CD8-positive, alpha-beta memory T cell (primary cell): Measurements from ENCODE around the gene VPS11. TPM values are rescaled to one million over a fixed set of nuclear protein-coding genes. Genes with fewer than 3 reads are reported as not detected.
"Not testable (repeated sequence)": the region's sequence is repeated elsewhere in the genome, so short reads cannot be mapped to it uniquely, and the experiment has no call there.

ENCODE experiments used
- CTCF ChIA-PET: fragments of 350-600 bp; sonication (Branson Sonifier 250); formaldehyde crosslinking; loops from one replicate; lab custom pipeline; 2021; ENCODE audit warnings: antibody characterized with exemption; lab: Charles Lee
- POLR2A ChIA-PET: fragments of 350-600 bp; sonication (Branson Sonifier 250); formaldehyde crosslinking; loops from one replicate; lab custom pipeline; 2021; ENCODE audit warnings: antibody characterized with exemption; lab: Charles Lee
- DNase-seq, 5 donors: peaks; one replicate each; pipeline versions ENCODE4 v3.0.0 to v3.0.0-alpha.2; 2020 to 2022; ENCODE audit warnings: mixed read lengths in 1 of 5
- H3K27ac ChIP-seq: one replicate; pipeline ENCODE4 v1.7.0; 2013; ENCODE audit warnings: low read depth, mild to moderate bottlenecking, low read length, moderate library complexity
- H3K27me3 ChIP-seq: 2 replicates; pipeline ENCODE4 v1.7.0; 2013; ENCODE audit warnings: low read length, mild to moderate bottlenecking; ENCODE audit not compliant: insufficient read depth, poor library complexity, severe bottlenecking
- H3K36me3 ChIP-seq: 2 replicates; pipeline ENCODE4 v1.7.0; 2013; ENCODE audit warnings: mild to moderate bottlenecking, low read length, moderate library complexity; ENCODE audit not compliant: insufficient read depth
- H3K4me1 ChIP-seq: 2 replicates; pipeline ENCODE4 v1.7.0; 2013; ENCODE audit warnings: mild to moderate bottlenecking, low read length, moderate library complexity; ENCODE audit not compliant: insufficient read depth
- H3K4me3 ChIP-seq: 2 replicates; pipeline ENCODE4 v1.7.0; 2013; ENCODE audit warnings: mild to moderate bottlenecking, low read length
- H3K9me3 ChIP-seq: 2 replicates; pipeline ENCODE4 v1.7.0; 2013; ENCODE audit warnings: mild to moderate bottlenecking, low read length
- H3K27ac Mint-ChIP-seq, 8 donors: one replicate each; pipeline ENCODE4 v1.8.0; 2020 to 2021; ENCODE audit warnings: mixed read lengths in 8 of 8, mild to moderate bottlenecking in 6 of 8, inconsistent platforms in 3 of 8, moderate library complexity in 3 of 8
- H3K27me3 Mint-ChIP-seq, 2 donors: one replicate each; pipeline ENCODE4 v1.8.0; 2020 to 2021; ENCODE audit warnings: mixed read lengths in 2 of 2, mild to moderate bottlenecking in 1 of 2, moderate library complexity in 1 of 2
- H3K36me3 Mint-ChIP-seq, 3 donors: one replicate each; pipeline ENCODE4 v1.8.0; 2020 to 2021; ENCODE audit warnings: mixed read lengths in 3 of 3, inconsistent platforms in 1 of 3, mild to moderate bottlenecking in 1 of 3
- H3K4me1 Mint-ChIP-seq, 3 donors: one replicate each; pipeline ENCODE4 v1.8.0; 2020 to 2021; ENCODE audit warnings: mixed read lengths in 3 of 3, inconsistent platforms in 1 of 3, mild to moderate bottlenecking in 1 of 3
- H3K4me3 Mint-ChIP-seq, 7 donors: one replicate each; pipeline ENCODE4 v1.8.0; 2020 to 2021; ENCODE audit warnings: mixed read lengths in 7 of 7, mild to moderate bottlenecking in 6 of 7, moderate library complexity in 4 of 7, inconsistent platforms in 2 of 7
- H3K9me3 Mint-ChIP-seq, 5 donors: one replicate each; pipeline ENCODE4 v1.8.0; 2020 to 2022; ENCODE audit warnings: mixed read lengths in 5 of 5, mild to moderate bottlenecking in 3 of 5, moderate library complexity in 2 of 5, inconsistent platforms in 1 of 5
- polyA plus RNA-seq: library from polyadenylated mRNA; unstranded; fragments of 300-500 nt; fragmentation: Illumina TruSeq; gene quantifications from one replicate; pipeline ENCODE4 v1.2.3, GENCODE V29; 2021
- total RNA-seq, 2 experiments: library from RNA; stranded (reverse); gene quantifications; one replicate each; pipeline ENCODE4 v1.2.3, GENCODE V29; 2021

Gene VPS11
- total and polyA plus RNA-seq, 3 experiments from 2014 or later: 25.3 to 51.5 (median 26.0) TPM

DNA sequence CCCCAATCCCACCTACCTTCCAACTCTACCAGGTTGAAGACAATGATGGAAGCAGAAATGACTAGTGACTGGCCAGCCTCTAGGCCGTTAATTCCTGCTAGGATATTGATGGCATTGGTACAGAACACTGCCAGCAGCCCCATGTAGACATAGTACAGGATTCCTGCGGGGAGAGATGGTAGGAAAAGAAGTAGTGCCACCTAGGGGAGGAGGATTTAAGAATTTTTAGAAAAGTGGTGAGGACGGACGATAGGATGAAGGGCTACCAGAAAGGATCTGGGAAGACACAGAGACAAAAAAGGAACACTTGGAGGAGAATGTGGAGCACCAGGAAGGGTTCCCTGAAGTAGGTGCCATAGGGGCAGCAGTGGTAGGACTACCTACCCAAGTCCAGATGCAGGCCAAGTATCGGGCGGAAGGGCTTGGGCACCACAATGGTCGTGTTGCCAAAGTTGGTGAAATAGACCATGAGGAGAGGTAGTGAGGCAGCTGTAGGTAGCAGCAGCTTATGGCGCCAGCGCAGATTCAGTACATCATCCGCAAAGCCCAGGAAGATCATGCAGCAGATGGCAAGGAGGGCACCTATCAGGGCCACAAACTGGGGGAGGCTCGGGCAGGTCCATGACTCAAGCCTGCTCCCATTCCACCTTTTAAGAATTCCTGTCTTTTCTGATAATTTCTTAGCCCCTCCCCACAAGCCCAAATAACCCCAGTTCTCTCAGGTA lies 32.8 kb downstream of the VPS11 start:
- DNase-seq: no peak
- peak overlapping the region; percentile 88 to 99 (median 98) for H3K4me3 Mint-ChIP-seq
- CTCF ChIA-PET: interaction anchor here (0.8 to 2.0 kb wide), 2 partner anchors 10 to 15 kb away, joined by 3 to 8 read pairs; partner anchors contain the start of gene HMBS
- POLR2A ChIA-PET: interaction anchor here (0.8 kb wide), 1 partner anchor 15 kb away, joined by 11 read pairs; no protein-coding TSS in a partner anchor
- H3K4me1 Mint-ChIP-seq: peaks cover 40 to 67% (median 58%) of the 10 kb centered on the region in 3 donors
- Histone ChIP-seq H3K27ac (peak overlapping the region; percentile 14), H3K9me3 (no peaks in the 10 kb centered on the region), H3K4me3 (peak overlapping the region; percentile 97), H3K27me3 (no peaks in the 10 kb centered on the region), H3K4me1 (peaks cover 32% of the 10 kb centered on the region), H3K36me3 (peaks cover 10% of the 10 kb centered on the region)
- H3K36me3 Mint-ChIP-seq: peaks cover 0 to 40% (median 17%) of the 10 kb centered on the region in 3 donors
- H3K27ac Mint-ChIP-seq: peak overlapping the region; percentile 76 to 100 (median 88)
- H3K9me3 Mint-ChIP-seq: peaks cover 0 to 1% (median 0%) of the 10 kb centered on the region in 5 donors
- peaks cover 0 to 2% of the 10 kb centered on the region in 2 donors for H3K27me3 Mint-ChIP-seq

DNA sequence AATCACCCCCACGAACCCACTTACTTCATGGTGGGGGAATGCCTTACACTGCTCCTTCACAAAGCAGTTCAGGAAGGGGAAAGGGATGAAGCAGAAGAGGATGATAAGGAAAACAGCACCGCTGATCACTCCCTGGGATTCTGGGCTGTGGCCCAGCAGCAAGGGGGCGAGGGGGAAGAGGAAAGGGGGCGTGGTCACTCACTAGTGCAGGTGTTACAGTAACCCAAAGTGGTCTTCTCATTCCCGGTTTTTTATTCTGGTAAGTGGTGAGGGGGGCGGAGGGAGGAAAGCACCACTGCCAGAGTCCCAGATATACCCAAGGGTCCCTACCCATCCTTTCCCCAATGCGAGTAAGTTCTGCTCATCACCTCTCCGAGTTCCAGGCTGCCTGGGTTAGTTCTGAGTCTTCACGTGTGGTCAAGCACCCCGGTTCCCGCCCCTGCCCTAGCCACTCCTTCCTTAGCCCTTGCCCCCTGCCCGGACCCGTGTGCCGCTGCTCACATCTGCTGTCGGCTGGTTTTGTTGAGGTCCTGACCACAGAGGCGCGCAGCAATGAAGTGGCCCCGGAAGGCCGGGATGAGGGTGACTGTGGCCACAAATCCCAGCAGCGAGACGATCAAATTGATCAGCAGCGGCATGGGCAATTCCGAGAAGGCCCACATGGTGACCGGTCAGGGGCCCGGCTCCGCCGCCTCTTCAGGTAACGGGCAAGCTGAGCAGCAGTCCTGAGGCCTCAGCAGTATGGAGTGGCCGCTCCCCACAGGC lies 33.6 kb downstream of the VPS11 start:
- Mint-ChIP-seq H3K27ac (peak overlapping the region; percentile 93 to 100 (median 98)), H3K27me3 (no peaks in the 10 kb centered on the region), H3K4me1 (peaks cover 36 to 60% (median 56%) of the 10 kb centered on the region in 3 donors), H3K36me3 (peaks cover 0 to 39% (median 17%) of the 10 kb centered on the region in 3 donors), H3K4me3 (peak overlapping the region; percentile 88 to 99 (median 98)), H3K9me3 (no peaks in the 10 kb centered on the region)
- Histone ChIP-seq H3K27me3 (no peaks in the 10 kb centered on the region), H3K9me3 (no peaks in the 10 kb centered on the region), H3K4me3 (peak overlapping the region; percentile 97), H3K36me3 (peaks cover 10% of the 10 kb centered on the region), H3K27ac (peak overlapping the region; percentile 95), H3K4me1 (peaks cover 31% of the 10 kb centered on the region)
- no peak for DNase-seq
- ChIA-PET POLR2A (interaction anchor here (0.9 to 2.3 kb wide), 8 partner anchors 11 to 797 kb away, joined by 3 to 14 read pairs (median 6); partner anchors contain the start of genes HINFP, HMBS, RPS25 and TRAPPC4), CTCF (interaction anchor here (0.8 to 2.1 kb wide), 5 partner anchors 9 to 45 kb away, joined by 3 to 5 read pairs (median 5); no protein-coding TSS in a partner anchor)

- DNase-seq: peak; percentile 73 to 88 (median 82)
- Histone ChIP-seq H3K27ac (peak within 1 kb of the TSS; percentile 95), H3K36me3 (peaks cover 5% of the 10 kb centered on the region), H3K4me1 (peaks cover 38% of the 10 kb centered on the region), H3K27me3 (no peaks in the 10 kb centered on the region), H3K4me3 (peak within 1 kb of the TSS; percentile 97), H3K9me3 (no peaks in the 10 kb centered on the region)
- peak within 1 kb of the TSS; percentile 93 to 100 (median 98) for H3K27ac Mint-ChIP-seq
- H3K4me1 Mint-ChIP-seq: peaks cover 41 to 66% (median 61%) of the 10 kb centered on the region in 3 donors
- CTCF ChIA-PET: interaction anchor here (0.7 to 2.1 kb wide), 14 partner anchors 9 to 219 kb away, joined by 3 to 10 read pairs (median 3); partner anchors contain the start of genes CBL, HINFP, HMBS and VPS11
- H3K9me3 Mint-ChIP-seq: no peaks in the 10 kb centered on the region
- POLR2A ChIA-PET: interaction anchor here (0.6 to 2.3 kb wide), 16 partner anchors 9 to 1923 kb away, joined by 3 to 14 read pairs (median 4); partner anchors contain the start of genes HINFP, HMBS, RPS25 and SIDT2
- peaks cover 0 to 35% (median 14%) of the 10 kb centered on the region in 3 donors for H3K36me3 Mint-ChIP-seq
- no peaks in the 10 kb centered on the region for H3K27me3 Mint-ChIP-seq
- peak within 1 kb of the TSS; percentile 88 to 99 (median 98) for H3K4me3 Mint-ChIP-seq
Measured at GRCh38 chr11:119101759-119102423, 34.3 kb downstream of the VPS11 start, which contains the start of gene DPAGT1. Gene DPAGT1, minus strand, starts transcription at chr11:119101853. Its CDS starts 198 bp downstream, at chr11:119101655.

- not testable (repeated sequence) for H3K9me3 ChIP-seq, H3K4me3 ChIP-seq, H3K27ac ChIP-seq, H3K36me3 ChIP-seq, H3K27me3 Mint-ChIP-seq, DNase-seq, H3K27me3 ChIP-seq, H3K9me3 Mint-ChIP-seq
- Mint-ChIP-seq H3K4me3 (peak overlapping the region in 6 of 7 donors; percentile 39 to 98 (median 97)), H3K27ac (peak overlapping the region in 7 of 8 donors; percentile 24 to 100 (median 78)), H3K36me3 (peaks cover 0 to 27% (median 8%) of the 10 kb centered on the region in 3 donors), H3K4me1 (peaks cover 43 to 65% (median 61%) of the 10 kb centered on the region in 3 donors)
- peaks cover 40% of the 10 kb centered on the region for H3K4me1 ChIP-seq
- ChIA-PET POLR2A (interaction anchor here (1.1 to 2.3 kb wide), 3 partner anchors 18 to 173 kb away, joined by 4 to 11 read pairs (median 6); partner anchors contain the start of gene HINFP), CTCF (interaction anchor here (0.7 to 2.1 kb wide), 6 partner anchors 7 to 314 kb away, joined by 3 to 10 read pairs (median 4); partner anchors contain the start of genes HMBS and VPS11)
Measured at GRCh38 chr11:119103161-119103664, 35.6 kb downstream of the VPS11 start.

GRCh38 chr11:119103793-119104192 lies 36.2 kb downstream of the VPS11 start:
- peaks cover 48 to 65% (median 61%) of the 10 kb centered on the region in 3 donors for H3K4me1 Mint-ChIP-seq
- Histone ChIP-seq H3K9me3 (no peaks in the 10 kb centered on the region), H3K4me3 (no peak overlapping the region), H3K4me1 (peaks cover 45% of the 10 kb centered on the region), H3K27ac (no peak overlapping the region), H3K36me3 (no peaks in the 10 kb centered on the region), H3K27me3 (no peaks in the 10 kb centered on the region)
- peak overlapping the region in 6 of 8 donors; percentile 61 to 86 (median 78) for H3K27ac Mint-ChIP-seq
- CTCF ChIA-PET: no interaction called here
- H3K36me3 Mint-ChIP-seq: peaks cover 0 to 22% (median 3%) of the 10 kb centered on the region in 3 donors
- no peaks in the 10 kb centered on the region for H3K27me3 Mint-ChIP-seq
- H3K4me3 Mint-ChIP-seq: peak overlapping the region in 6 of 7 donors; percentile 49 to 91 (median 72)
- DNase-seq: no peak
- POLR2A ChIA-PET: no interaction called here
- no peaks in the 10 kb centered on the region for H3K9me3 Mint-ChIP-seq

GRCh38 chr11:119106564-119107537 lies 39.2 kb downstream of the VPS11 start, which contains the start of gene C2CD2L:
Gene C2CD2L, plus strand, starts transcription at chr11:119107344. Its CDS starts 398 bp downstream, at chr11:119107742.
- H3K4me1 ChIP-seq: peaks cover 46% of the 10 kb centered on the region
- no peaks in the 10 kb centered on the region for H3K27me3 Mint-ChIP-seq
- POLR2A ChIA-PET: interaction anchor here (0.6 to 2.8 kb wide), 9 partner anchors 8 to 122 kb away, joined by 3 to 22 read pairs (median 7); partner anchors contain the start of genes CBL, HINFP, HMBS and RPS25

More at GRCh38 chr11:119106564-119107537, 39.2 kb downstream of the VPS11 start, which contains the start of gene C2CD2L:
- peak; percentile 83 to 90 (median 85) for DNase-seq
- Histone ChIP-seq H3K27me3 (no peaks in the 10 kb centered on the region), H3K4me3 (peak within 1 kb of the TSS; percentile 90), H3K27ac (peak within 1 kb of the TSS; percentile 82), H3K36me3 (peaks cover 9% of the 10 kb centered on the region), H3K9me3 (no peaks in the 10 kb centered on the region)
- Mint-ChIP-seq H3K4me3 (peak within 1 kb of the TSS; percentile 88 to 98 (median 91)), H3K4me1 (peaks cover 46 to 60% (median 54%) of the 10 kb centered on the region in 3 donors), H3K36me3 (peaks cover 3 to 32% (median 6%) of the 10 kb centered on the region in 3 donors), H3K27ac (peak within 1 kb of the TSS; percentile 79 to 93 (median 91)), H3K9me3 (no peaks in the 10 kb centered on the region)
- CTCF ChIA-PET: interaction anchor here (0.7 to 1.4 kb wide), 8 partner anchors 11 to 217 kb away, joined by 3 to 9 read pairs (median 4); partner anchors contain the start of genes CBL, HINFP and VPS11
